Measurements from ENCODE around the gene CHST11. TPM values are rescaled to one million over a fixed set of nuclear protein-coding genes. Genes with fewer than 3 reads are reported as not detected.

CHST11 gene
- total and polyA plus RNA-seq, 9 of the 15 experiments (the other 6 are each of a cell fraction or from before 2014, with no cell fraction given) = 2.3 to 38.7 (median 15.0) TPM

DNA sequence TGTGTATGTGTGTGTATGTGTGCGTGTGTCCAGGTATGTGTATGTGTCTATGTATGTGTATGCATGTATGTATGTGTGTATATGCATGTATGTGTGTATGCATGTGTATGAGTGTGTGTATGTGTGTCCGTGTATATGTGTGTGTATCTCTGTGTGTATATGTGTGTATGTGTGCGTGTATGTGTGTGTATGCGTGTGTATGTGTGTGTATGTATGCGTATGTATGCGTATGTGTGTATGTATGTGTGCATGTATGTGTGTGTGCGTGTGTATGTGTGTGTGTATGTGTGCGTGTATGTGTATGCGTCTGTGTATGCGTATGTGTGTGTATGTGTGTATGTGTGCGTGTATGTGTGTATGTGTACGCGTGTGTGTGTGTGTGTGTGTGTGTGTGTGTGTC, 31.6 kb downstream of the CHST11 start (continued):
- TF ChIP-seq, protein P1, sequence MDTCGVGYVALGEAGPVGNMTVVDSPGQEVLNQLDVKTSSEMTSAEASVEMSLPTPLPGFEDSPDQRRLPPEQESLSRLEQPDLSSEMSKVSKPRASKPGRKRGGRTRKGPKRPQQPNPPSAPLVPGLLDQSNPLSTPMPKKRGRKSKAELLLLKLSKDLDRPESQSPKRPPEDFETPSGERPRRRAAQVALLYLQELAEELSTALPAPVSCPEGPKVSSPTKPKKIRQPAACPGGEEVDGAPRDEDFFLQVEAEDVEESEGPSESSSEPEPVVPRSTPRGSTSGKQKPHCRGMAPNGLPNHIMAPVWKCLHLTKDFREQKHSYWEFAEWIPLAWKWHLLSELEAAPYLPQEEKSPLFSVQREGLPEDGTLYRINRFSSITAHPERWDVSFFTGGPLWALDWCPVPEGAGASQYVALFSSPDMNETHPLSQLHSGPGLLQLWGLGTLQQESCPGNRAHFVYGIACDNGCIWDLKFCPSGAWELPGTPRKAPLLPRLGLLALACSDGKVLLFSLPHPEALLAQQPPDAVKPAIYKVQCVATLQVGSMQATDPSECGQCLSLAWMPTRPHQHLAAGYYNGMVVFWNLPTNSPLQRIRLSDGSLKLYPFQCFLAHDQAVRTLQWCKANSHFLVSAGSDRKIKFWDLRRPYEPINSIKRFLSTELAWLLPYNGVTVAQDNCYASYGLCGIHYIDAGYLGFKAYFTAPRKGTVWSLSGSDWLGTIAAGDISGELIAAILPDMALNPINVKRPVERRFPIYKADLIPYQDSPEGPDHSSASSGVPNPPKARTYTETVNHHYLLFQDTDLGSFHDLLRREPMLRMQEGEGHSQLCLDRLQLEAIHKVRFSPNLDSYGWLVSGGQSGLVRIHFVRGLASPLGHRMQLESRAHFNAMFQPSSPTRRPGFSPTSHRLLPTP (IDR thresholded peaks at IDR 0.05; ENCODE audit: borderline replicate concordance, extremely low read depth, insufficient read length) = no peak
- TF ChIP-seq IRF2 (CRISPR knock-in tag; IDR thresholded peaks at IDR 0.05) = no peak
- TF ChIP-seq, protein P2, sequence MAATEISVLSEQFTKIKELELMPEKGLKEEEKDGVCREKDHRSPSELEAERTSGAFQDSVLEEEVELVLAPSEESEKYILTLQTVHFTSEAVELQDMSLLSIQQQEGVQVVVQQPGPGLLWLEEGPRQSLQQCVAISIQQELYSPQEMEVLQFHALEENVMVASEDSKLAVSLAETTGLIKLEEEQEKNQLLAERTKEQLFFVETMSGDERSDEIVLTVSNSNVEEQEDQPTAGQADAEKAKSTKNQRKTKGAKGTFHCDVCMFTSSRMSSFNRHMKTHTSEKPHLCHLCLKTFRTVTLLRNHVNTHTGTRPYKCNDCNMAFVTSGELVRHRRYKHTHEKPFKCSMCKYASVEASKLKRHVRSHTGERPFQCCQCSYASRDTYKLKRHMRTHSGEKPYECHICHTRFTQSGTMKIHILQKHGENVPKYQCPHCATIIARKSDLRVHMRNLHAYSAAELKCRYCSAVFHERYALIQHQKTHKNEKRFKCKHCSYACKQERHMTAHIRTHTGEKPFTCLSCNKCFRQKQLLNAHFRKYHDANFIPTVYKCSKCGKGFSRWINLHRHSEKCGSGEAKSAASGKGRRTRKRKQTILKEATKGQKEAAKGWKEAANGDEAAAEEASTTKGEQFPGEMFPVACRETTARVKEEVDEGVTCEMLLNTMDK (IDR thresholded peaks at IDR 0.05; ENCODE audit: borderline replicate concordance, insufficient read depth, low read depth, low read length, poor library complexity, severe bottlenecking) = no peak
- peak; percentile 77; the same call in 1 of the 2 replicates for TF ChIP-seq HDGF (IDR thresholded peaks at IDR 0.05)
- no peak for TF ChIP-seq ZNF644 (tag; IDR thresholded peaks at IDR 0.05; ENCODE audit: low read depth)
- TF ChIP-seq NONO (IDR thresholded peaks at IDR 0.05; ENCODE audit: low read depth in 2 of 2, low read length in 1 of 2) = no peak
- TF ChIP-seq ARHGAP35 (IDR thresholded peaks at IDR 0.05; ENCODE audit: partially characterized antibody) = peak; percentile 74
- no peak for TF ChIP-seq JUNB (CRISPR knock-in tag; conservative IDR thresholded peaks at IDR 0.05)
- TF ChIP-seq POLR2A (conservative IDR thresholded peaks at IDR 0.05) = peak; percentile 44; the same call in 1 of the 2 replicates
- TF ChIP-seq, protein P3, sequence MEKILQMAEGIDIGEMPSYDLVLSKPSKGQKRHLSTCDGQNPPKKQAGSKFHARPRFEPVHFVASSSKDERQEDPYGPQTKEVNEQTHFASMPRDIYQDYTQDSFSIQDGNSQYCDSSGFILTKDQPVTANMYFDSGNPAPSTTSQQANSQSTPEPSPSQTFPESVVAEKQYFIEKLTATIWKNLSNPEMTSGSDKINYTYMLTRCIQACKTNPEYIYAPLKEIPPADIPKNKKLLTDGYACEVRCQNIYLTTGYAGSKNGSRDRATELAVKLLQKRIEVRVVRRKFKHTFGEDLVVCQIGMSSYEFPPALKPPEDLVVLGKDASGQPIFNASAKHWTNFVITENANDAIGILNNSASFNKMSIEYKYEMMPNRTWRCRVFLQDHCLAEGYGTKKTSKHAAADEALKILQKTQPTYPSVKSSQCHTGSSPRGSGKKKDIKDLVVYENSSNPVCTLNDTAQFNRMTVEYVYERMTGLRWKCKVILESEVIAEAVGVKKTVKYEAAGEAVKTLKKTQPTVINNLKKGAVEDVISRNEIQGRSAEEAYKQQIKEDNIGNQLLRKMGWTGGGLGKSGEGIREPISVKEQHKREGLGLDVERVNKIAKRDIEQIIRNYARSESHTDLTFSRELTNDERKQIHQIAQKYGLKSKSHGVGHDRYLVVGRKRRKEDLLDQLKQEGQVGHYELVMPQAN (IDR thresholded peaks at IDR 0.05; ENCODE audit: borderline replicate concordance) = peak; percentile 44; the same call in 1 of the 2 replicates
- 0 out of 2 replicates have a peak, but pooled peaks have one; percentile 39 for TF ChIP-seq SUPT5H (IDR thresholded peaks at IDR 0.05)
- peak; percentile 82 for TF ChIP-seq NFRKB (IDR thresholded peaks at IDR 0.05; ENCODE audit: low read depth)
- TF ChIP-seq POLR3A (IDR thresholded peaks at IDR 0.05; ENCODE audit: borderline replicate concordance, extremely low read depth, insufficient read depth, insufficient read length) = no peak
- TF ChIP-seq, protein P4, sequence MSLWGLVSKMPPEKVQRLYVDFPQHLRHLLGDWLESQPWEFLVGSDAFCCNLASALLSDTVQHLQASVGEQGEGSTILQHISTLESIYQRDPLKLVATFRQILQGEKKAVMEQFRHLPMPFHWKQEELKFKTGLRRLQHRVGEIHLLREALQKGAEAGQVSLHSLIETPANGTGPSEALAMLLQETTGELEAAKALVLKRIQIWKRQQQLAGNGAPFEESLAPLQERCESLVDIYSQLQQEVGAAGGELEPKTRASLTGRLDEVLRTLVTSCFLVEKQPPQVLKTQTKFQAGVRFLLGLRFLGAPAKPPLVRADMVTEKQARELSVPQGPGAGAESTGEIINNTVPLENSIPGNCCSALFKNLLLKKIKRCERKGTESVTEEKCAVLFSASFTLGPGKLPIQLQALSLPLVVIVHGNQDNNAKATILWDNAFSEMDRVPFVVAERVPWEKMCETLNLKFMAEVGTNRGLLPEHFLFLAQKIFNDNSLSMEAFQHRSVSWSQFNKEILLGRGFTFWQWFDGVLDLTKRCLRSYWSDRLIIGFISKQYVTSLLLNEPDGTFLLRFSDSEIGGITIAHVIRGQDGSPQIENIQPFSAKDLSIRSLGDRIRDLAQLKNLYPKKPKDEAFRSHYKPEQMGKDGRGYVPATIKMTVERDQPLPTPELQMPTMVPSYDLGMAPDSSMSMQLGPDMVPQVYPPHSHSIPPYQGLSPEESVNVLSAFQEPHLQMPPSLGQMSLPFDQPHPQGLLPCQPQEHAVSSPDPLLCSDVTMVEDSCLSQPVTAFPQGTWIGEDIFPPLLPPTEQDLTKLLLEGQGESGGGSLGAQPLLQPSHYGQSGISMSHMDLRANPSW (CRISPR knock-in tag; IDR thresholded peaks at IDR 0.05) = no peak
- TF ChIP-seq DDX20 (tag; IDR thresholded peaks at IDR 0.05; ENCODE audit: low read depth) = no peak
- no peak for TF ChIP-seq E2F8 (IDR thresholded peaks at IDR 0.05; ENCODE audit: low read depth, partially characterized antibody)
